GM23338 (cell line): ENCODE results near the gene TIRAP. TPM values are rescaled to one million over a fixed set of nuclear protein-coding genes. Genes with fewer than 3 reads are reported as not detected.

Experiments used
- ATAC-seq: fragments of 200-7000 bp; cut with Tn5 transposase; 3 replicates; pipeline ENCODE4 v1.9.1; 2020
- DNase-seq: peaks from one replicate; pipeline ENCODE4 v3.0.0-alpha.2; 2015; ENCODE audit warnings: low spot score
- H2AFZ ChIP-seq: fragments of 200-600 bp; sonication (generic); 2 replicates; pipeline ENCODE4 v1.8.0; 2016; ENCODE audit warnings: antibody characterized with exemption, mild to moderate bottlenecking, moderate library complexity
- H3F3A ChIP-seq: fragments of 200-600 bp; sonication (generic); replicated peaks from 2 replicates; pipeline ENCODE4 v1.8.0; 2017; ENCODE audit warnings: antibody characterized with exemption, mixed run types, low read depth
- H3K27ac ChIP-seq: fragments of 200-600 bp; sonication (generic); 2 replicates; pipeline ENCODE4 v1.6.1; 2016; ENCODE audit warnings: low read depth
- H3K27me3 ChIP-seq: fragments of 200-600 bp; sonication (generic); 2 replicates; pipeline ENCODE4 v1.8.0; 2016; ENCODE audit warnings: mild to moderate bottlenecking, mixed run types, moderate library complexity; ENCODE audit not compliant: insufficient read depth
- H3K36me3 ChIP-seq: fragments of 200-600 bp; sonication (generic); 2 replicates; pipeline ENCODE4 v1.8.0; 2016; ENCODE audit warnings: mild to moderate bottlenecking; ENCODE audit not compliant: insufficient read depth
- H3K4me1 ChIP-seq: fragments of 200-600 bp; sonication (generic); 2 replicates; pipeline ENCODE4 v1.8.0; 2016; ENCODE audit warnings: mild to moderate bottlenecking, moderate library complexity; ENCODE audit not compliant: insufficient read depth
- H3K4me2 ChIP-seq: fragments of 200-600 bp; sonication (generic); 2 replicates; pipeline ENCODE4 v1.7.1; 2017; ENCODE audit warnings: mixed run types
- H3K4me3 ChIP-seq: fragments of 200-600 bp; sonication (generic); 2 replicates; pipeline ENCODE4 v1.6.1; 2016; ENCODE audit warnings: mixed run types
- H3K79me2 ChIP-seq: fragments of 200-600 bp; sonication (generic); replicated peaks from 2 replicates; pipeline ENCODE4 v1.8.0; 2017; ENCODE audit warnings: mild to moderate bottlenecking; ENCODE audit not compliant: insufficient read depth
- H3K9me2 ChIP-seq: fragments of 200-600 bp; sonication (generic); 2 replicates; pipeline ENCODE4 v1.8.0; 2017; ENCODE audit not compliant: insufficient read depth
- H4K20me1 ChIP-seq: fragments of 200-600 bp; sonication (generic); replicated peaks from 2 replicates; pipeline ENCODE4 v1.8.0; 2017; ENCODE audit warnings: mild to moderate bottlenecking; ENCODE audit not compliant: insufficient read depth
- H3K27ac Mint-ChIP-seq: 2 replicates; pipeline ENCODE4 v1.8.0; 2020; ENCODE audit warnings: inconsistent platforms, mild to moderate bottlenecking, moderate library complexity, mixed read lengths
- H3K27me3 Mint-ChIP-seq: 3 replicates; pipeline ENCODE4 v1.8.0; 2022; ENCODE audit warnings: low read depth, mild to moderate bottlenecking, moderate library complexity, mixed read lengths, inconsistent platforms; ENCODE audit not compliant: insufficient read depth, poor library complexity
- H3K36me3 Mint-ChIP-seq: 3 replicates; pipeline ENCODE4 v1.8.0; 2021; ENCODE audit warnings: low read depth, mild to moderate bottlenecking, inconsistent platforms, moderate library complexity, mixed read lengths
- H3K4me1 Mint-ChIP-seq: 3 replicates; pipeline ENCODE4 v1.8.0; 2020; ENCODE audit warnings: mild to moderate bottlenecking, inconsistent platforms, mixed read lengths
- H3K4me3 Mint-ChIP-seq: 3 replicates; pipeline ENCODE4 v1.8.0; 2021; ENCODE audit warnings: moderate library complexity, mild to moderate bottlenecking, inconsistent platforms, mixed read lengths
- H3K9me3 Mint-ChIP-seq: 3 replicates; pipeline ENCODE4 v1.8.0; 2020; ENCODE audit warnings: moderate library complexity, mild to moderate bottlenecking, inconsistent platforms, mixed read lengths
- EZH2 ChIP-seq: fragments of 200-600 bp; sonication (generic); IDR thresholded peaks from one replicate; pipeline ENCODE4 v1.8.0; 2017; ENCODE audit warnings: antibody characterized with exemption, mild to moderate bottlenecking, low read depth; ENCODE audit not compliant: unreplicated experiment
- EZH2phosphoT487 ChIP-seq: fragments of 200-600 bp; sonication (generic); IDR thresholded peaks from one replicate; pipeline ENCODE4 v1.8.1; 2018; ENCODE audit warnings: antibody characterized with exemption; ENCODE audit not compliant: unreplicated experiment
- JUNB ChIP-seq: IDR thresholded peaks from one replicate; pipeline ENCODE4 v1.6.1; 2016; ENCODE audit warnings: antibody characterized with exemption; ENCODE audit not compliant: unreplicated experiment
- NANOG ChIP-seq: IDR thresholded peaks from 2 replicates; pipeline ENCODE4 v1.6.1; 2016; ENCODE audit warnings: antibody characterized with exemption, borderline replicate concordance
- POLR2AphosphoS5 ChIP-seq: IDR thresholded peaks from 2 replicates; pipeline ENCODE4 v1.6.1; 2016; ENCODE audit warnings: antibody characterized with exemption, low read depth
- STAT1 ChIP-seq: IDR thresholded peaks from one replicate; pipeline ENCODE4 v1.6.1; 2016; ENCODE audit warnings: antibody characterized with exemption; ENCODE audit not compliant: unreplicated experiment
- ZNF114 ChIP-seq: fragments of 250-450 bp; sonication (Bioruptor Pico); IDR thresholded peaks from 2 replicates; pipeline ENCODE4 v1.5.0; 2020; ENCODE audit warnings: mild to moderate bottlenecking, moderate library complexity
- polyA plus RNA-seq: library from polyadenylated mRNA; unstranded; fragments of >200 nt; fragmentation: Nextera tagmentation; extraction: Ambion mirVana; gene quantifications from 2 replicates; pipeline ENCODE4 v1.2.1, GENCODE V29; 2016
- total RNA-seq: library from RNA; depleted of rRNA; stranded (reverse); fragments of >200 nt; shearing (Covaris generic); gene quantifications from 2 replicates; pipeline ENCODE4 v1.2.3, GENCODE V29; 2014
- TF ChIP-seq, protein P1 (sequence below): IDR thresholded peaks from 2 replicates; pipeline ENCODE4 v1.6.1; 2016; ENCODE audit warnings: antibody characterized with exemption
- TF ChIP-seq, protein P2 (sequence below), 2 experiments: fragments of 200-600 bp in 1 of 2; sonication (generic) in 1 of 2; conservative IDR thresholded peaks; 2 replicates each; pipeline versions ENCODE4 v1.5.1 to v1.6.1; 2016 to 2017; ENCODE audit warnings: antibody characterized with exemption in 2 of 2, low read depth in 2 of 2, mild to moderate bottlenecking in 2 of 2, moderate library complexity in 1 of 2
- TF ChIP-seq, protein P3 (sequence below): fragments of 250-450 bp; sonication (Bioruptor Pico); IDR thresholded peaks from 2 replicates; pipeline ENCODE4 v1.5.0; 2020; ENCODE audit warnings: mild to moderate bottlenecking, moderate library complexity
- TF ChIP-seq, protein P4 (sequence below): IDR thresholded peaks from one replicate; pipeline ENCODE4 v1.6.1; 2018; ENCODE audit warnings: antibody characterized with exemption; ENCODE audit not compliant: unreplicated experiment

The TIRAP gene
- total and polyA plus RNA-seq, 2 experiments from 2014 or later, result 1.1 to 3.4 TPM

DNA sequence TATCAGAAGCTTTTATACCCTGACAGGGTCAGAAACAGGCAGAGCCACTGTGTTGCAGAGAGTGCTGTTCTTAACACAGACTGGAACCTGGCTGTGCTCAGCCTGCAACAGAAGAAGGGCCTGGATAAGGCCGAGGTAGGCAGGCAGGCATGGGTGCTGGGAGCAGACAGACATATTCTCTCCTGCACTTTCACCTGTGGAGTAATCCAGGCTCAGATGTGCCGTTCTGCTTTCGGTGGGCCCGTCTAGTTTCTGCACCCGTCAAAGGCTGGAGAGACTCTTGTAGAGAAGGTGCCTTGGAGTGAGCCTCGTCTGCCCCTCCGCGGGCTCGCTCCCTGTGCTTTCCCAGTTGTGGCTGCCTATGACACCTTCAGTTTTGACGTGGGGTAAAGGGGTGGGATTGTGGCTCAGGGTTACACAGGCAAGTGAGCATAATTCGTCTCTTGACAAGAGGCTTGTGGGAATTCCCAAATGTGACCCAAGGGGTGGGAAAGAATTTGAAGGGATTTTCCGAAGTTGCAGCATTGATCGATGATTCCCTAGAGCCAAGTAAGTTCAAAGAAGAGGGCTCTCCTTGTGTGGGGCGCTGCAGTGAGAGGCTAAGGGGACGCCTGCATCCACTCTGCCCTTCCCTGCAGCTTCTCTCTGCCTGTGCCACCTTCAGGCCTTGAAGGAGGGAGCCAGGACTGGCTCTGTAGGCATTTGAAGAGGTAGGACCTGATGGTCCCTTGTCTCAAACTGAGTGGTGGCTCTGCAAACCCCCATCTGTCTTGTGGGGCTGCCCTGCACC lies 56.4 kb downstream of the TIRAP start:
- Mint-ChIP-seq H3K4me3 (no peak overlapping the region), H3K9me3 (no peaks in the 10 kb centered on the region), H3K4me1 (peaks cover 27% of the 10 kb centered on the region), H3K27me3 (peaks cover 13% of the 10 kb centered on the region), H3K36me3 (peaks cover 25% of the 10 kb centered on the region), H3K27ac (no peak overlapping the region)
- ATAC-seq, result no peak
- no peak overlapping the region for H2AFZ ChIP-seq
- no peak overlapping the region for H3K4me3 ChIP-seq
- peaks cover 5% of the 10 kb centered on the region for H3K4me1 ChIP-seq
- TF ChIP-seq, protein P1, sequence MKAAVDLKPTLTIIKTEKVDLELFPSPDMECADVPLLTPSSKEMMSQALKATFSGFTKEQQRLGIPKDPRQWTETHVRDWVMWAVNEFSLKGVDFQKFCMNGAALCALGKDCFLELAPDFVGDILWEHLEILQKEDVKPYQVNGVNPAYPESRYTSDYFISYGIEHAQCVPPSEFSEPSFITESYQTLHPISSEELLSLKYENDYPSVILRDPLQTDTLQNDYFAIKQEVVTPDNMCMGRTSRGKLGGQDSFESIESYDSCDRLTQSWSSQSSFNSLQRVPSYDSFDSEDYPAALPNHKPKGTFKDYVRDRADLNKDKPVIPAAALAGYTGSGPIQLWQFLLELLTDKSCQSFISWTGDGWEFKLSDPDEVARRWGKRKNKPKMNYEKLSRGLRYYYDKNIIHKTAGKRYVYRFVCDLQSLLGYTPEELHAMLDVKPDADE, result no peak
- TF ChIP-seq EZH2phosphoT487 (no peak), POLR2AphosphoS5 (no peak), NANOG (no peak), JUNB (no peak), ZNF114 (CRISPR knock-in tag) (no peak), EZH2 (no peak), STAT1 (no peak)
- TF ChIP-seq, protein P2, sequence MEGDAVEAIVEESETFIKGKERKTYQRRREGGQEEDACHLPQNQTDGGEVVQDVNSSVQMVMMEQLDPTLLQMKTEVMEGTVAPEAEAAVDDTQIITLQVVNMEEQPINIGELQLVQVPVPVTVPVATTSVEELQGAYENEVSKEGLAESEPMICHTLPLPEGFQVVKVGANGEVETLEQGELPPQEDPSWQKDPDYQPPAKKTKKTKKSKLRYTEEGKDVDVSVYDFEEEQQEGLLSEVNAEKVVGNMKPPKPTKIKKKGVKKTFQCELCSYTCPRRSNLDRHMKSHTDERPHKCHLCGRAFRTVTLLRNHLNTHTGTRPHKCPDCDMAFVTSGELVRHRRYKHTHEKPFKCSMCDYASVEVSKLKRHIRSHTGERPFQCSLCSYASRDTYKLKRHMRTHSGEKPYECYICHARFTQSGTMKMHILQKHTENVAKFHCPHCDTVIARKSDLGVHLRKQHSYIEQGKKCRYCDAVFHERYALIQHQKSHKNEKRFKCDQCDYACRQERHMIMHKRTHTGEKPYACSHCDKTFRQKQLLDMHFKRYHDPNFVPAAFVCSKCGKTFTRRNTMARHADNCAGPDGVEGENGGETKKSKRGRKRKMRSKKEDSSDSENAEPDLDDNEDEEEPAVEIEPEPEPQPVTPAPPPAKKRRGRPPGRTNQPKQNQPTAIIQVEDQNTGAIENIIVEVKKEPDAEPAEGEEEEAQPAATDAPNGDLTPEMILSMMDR (conservative IDR thresholded peaks at IDR 0.05; ENCODE audit: low read depth in 2 of 2), result no peak
- TF ChIP-seq, protein P3, sequence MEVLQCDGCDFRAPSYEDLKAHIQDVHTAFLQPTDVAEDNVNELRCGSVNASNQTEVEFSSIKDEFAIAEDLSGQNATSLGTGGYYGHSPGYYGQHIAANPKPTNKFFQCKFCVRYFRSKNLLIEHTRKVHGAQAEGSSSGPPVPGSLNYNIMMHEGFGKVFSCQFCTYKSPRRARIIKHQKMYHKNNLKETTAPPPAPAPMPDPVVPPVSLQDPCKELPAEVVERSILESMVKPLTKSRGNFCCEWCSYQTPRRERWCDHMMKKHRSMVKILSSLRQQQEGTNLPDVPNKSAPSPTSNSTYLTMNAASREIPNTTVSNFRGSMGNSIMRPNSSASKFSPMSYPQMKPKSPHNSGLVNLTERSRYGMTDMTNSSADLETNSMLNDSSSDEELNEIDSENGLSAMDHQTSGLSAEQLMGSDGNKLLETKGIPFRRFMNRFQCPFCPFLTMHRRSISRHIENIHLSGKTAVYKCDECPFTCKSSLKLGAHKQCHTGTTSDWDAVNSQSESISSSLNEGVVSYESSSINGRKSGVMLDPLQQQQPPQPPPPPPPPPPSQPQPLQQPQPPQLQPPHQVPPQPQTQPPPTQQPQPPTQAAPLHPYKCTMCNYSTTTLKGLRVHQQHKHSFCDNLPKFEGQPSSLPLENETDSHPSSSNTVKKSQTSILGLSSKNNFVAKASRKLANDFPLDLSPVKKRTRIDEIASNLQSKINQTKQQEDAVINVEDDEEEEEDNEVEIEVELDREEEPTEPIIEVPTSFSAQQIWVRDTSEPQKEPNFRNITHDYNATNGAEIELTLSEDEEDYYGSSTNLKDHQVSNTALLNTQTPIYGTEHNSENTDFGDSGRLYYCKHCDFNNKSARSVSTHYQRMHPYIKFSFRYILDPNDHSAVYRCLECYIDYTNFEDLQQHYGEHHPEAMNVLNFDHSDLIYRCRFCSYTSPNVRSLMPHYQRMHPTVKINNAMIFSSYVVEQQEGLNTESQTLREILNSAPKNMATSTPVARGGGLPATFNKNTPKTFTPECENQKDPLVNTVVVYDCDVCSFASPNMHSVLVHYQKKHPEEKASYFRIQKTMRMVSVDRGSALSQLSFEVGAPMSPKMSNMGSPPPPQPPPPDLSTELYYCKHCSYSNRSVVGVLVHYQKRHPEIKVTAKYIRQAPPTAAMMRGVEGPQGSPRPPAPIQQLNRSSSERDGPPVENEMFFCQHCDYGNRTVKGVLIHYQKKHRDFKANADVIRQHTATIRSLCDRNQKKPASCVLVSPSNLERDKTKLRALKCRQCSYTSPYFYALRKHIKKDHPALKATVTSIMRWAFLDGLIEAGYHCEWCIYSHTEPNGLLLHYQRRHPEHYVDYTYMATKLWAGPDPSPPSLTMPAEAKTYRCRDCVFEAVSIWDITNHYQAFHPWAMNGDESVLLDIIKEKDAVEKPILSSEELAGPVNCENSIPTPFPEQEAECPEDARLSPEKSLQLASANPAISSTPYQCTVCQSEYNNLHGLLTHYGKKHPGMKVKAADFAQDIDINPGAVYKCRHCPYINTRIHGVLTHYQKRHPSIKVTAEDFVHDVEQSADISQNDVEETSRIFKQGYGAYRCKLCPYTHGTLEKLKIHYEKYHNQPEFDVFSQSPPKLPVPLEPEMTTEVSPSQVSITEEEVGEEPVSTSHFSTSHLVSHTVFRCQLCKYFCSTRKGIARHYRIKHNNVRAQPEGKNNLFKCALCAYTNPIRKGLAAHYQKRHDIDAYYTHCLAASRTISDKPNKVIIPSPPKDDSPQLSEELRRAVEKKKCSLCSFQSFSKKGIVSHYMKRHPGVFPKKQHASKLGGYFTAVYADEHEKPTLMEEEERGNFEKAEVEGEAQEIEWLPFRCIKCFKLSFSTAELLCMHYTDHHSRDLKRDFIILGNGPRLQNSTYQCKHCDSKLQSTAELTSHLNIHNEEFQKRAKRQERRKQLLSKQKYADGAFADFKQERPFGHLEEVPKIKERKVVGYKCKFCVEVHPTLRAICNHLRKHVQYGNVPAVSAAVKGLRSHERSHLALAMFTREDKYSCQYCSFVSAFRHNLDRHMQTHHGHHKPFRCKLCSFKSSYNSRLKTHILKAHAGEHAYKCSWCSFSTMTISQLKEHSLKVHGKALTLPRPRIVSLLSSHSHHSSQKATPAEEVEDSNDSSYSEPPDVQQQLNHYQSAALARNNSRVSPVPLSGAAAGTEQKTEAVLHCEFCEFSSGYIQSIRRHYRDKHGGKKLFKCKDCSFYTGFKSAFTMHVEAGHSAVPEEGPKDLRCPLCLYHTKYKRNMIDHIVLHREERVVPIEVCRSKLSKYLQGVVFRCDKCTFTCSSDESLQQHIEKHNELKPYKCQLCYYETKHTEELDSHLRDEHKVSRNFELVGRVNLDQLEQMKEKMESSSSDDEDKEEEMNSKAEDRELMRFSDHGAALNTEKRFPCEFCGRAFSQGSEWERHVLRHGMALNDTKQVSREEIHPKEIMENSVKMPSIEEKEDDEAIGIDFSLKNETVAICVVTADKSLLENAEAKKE (CRISPR knock-in tag), result no peak
- TF ChIP-seq, protein P4, sequence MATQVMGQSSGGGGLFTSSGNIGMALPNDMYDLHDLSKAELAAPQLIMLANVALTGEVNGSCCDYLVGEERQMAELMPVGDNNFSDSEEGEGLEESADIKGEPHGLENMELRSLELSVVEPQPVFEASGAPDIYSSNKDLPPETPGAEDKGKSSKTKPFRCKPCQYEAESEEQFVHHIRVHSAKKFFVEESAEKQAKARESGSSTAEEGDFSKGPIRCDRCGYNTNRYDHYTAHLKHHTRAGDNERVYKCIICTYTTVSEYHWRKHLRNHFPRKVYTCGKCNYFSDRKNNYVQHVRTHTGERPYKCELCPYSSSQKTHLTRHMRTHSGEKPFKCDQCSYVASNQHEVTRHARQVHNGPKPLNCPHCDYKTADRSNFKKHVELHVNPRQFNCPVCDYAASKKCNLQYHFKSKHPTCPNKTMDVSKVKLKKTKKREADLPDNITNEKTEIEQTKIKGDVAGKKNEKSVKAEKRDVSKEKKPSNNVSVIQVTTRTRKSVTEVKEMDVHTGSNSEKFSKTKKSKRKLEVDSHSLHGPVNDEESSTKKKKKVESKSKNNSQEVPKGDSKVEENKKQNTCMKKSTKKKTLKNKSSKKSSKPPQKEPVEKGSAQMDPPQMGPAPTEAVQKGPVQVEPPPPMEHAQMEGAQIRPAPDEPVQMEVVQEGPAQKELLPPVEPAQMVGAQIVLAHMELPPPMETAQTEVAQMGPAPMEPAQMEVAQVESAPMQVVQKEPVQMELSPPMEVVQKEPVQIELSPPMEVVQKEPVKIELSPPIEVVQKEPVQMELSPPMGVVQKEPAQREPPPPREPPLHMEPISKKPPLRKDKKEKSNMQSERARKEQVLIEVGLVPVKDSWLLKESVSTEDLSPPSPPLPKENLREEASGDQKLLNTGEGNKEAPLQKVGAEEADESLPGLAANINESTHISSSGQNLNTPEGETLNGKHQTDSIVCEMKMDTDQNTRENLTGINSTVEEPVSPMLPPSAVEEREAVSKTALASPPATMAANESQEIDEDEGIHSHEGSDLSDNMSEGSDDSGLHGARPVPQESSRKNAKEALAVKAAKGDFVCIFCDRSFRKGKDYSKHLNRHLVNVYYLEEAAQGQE, result no peak
- no peak for DNase-seq
- H4K20me1 ChIP-seq, result no peaks in the 10 kb centered on the region; the same call in 1 of the 2 replicates
- H3K4me2 ChIP-seq, result no peak overlapping the region
- no peaks in the 10 kb centered on the region for H3K9me2 ChIP-seq
- H3F3A ChIP-seq, result no peaks in the 10 kb centered on the region
- H3K79me2 ChIP-seq, result no peaks in the 10 kb centered on the region
- no peaks in the 10 kb centered on the region for H3K36me3 ChIP-seq
- no peak overlapping the region for H3K27ac ChIP-seq
- no peaks in the 10 kb centered on the region for H3K27me3 ChIP-seq
